ENCODE results near the gene FOLR1. TPM values are rescaled to one million over a fixed set of nuclear protein-coding genes. Genes with fewer than 3 reads are reported as not detected.

Gene FOLR1
- polyA plus RNA-seq, 1 of the 3 experiments (the other 2 are of a cell fraction): not detected

DNA sequence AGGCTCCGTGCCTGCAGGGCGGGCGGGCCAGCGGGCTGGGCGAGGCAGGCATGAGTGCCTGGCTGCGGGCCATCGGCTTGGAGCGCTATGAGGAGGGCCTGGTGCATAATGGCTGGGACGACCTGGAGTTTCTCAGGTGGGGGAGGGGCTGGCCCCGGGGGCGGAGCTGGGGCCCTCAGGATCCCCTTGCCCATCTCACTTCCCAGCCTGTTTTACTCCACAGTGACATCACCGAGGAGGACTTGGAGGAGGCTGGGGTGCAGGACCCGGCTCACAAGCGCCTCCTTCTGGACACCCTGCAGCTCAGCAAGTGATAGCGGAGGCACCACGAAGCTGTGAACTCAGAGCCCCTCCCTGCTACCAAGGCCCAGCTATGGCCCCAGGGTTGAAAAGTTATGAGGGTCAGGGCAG lies 46.1 kb downstream of the FOLR1 start:
- no peaks in the 10 kb centered on the region for H3K27me3 ChIP-seq (ENCODE audit: insufficient read depth)
- no peaks in the 10 kb centered on the region for H3K9me3 ChIP-seq
- TF ChIP-seq POLR2AphosphoS5 (IDR thresholded peaks at IDR 0.05; ENCODE audit: low read depth, low read length) (peak; percentile 25; the same call in 1 of the 2 replicates), RAD21 (IDR thresholded peaks at IDR 0.05; ENCODE audit: low read length) (peak; percentile 56), TCF12 (IDR thresholded peaks at IDR 0.05) (peak; percentile 15; the same call in 1 of the 2 replicates), ELF1 (IDR thresholded peaks at IDR 0.05) (peak; percentile 21; the same call in 1 of the 2 replicates), NFIC (IDR thresholded peaks at IDR 0.05; ENCODE audit: borderline replicate concordance) (peak; percentile 19; the same call in 1 of the 2 replicates), SIN3A (IDR thresholded peaks at IDR 0.05; ENCODE audit: borderline replicate concordance, low read depth, low read length) (peak; percentile 76; the same call in 1 of the 2 replicates), EZH2phosphoT487 (IDR thresholded peaks at IDR 0.05; ENCODE audit: borderline replicate concordance, low read depth) (no peak), NRF1 (IDR thresholded peaks at IDR 0.05; ENCODE audit: low read depth, low read length) (no peak), MEF2A (IDR thresholded peaks at IDR 0.05; ENCODE audit: borderline replicate concordance, low read depth) (no peak), SMC3 (IDR thresholded peaks at IDR 0.05; ENCODE audit: low read depth, low read length) (peak; percentile 50), FOSL2 (IDR thresholded peaks at IDR 0.05; ENCODE audit: borderline replicate concordance, low read depth) (no peak)
- TF ChIP-seq, protein P1, sequence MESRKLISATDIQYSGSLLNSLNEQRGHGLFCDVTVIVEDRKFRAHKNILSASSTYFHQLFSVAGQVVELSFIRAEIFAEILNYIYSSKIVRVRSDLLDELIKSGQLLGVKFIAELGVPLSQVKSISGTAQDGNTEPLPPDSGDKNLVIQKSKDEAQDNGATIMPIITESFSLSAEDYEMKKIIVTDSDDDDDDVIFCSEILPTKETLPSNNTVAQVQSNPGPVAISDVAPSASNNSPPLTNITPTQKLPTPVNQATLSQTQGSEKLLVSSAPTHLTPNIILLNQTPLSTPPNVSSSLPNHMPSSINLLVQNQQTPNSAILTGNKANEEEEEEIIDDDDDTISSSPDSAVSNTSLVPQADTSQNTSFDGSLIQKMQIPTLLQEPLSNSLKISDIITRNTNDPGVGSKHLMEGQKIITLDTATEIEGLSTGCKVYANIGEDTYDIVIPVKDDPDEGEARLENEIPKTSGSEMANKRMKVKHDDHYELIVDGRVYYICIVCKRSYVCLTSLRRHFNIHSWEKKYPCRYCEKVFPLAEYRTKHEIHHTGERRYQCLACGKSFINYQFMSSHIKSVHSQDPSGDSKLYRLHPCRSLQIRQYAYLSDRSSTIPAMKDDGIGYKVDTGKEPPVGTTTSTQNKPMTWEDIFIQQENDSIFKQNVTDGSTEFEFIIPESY (IDR thresholded peaks at IDR 0.05; ENCODE audit: borderline replicate concordance, low read depth): peak; percentile 15; the same call in 1 of the 2 replicates
- TF ChIP-seq, protein P2, sequence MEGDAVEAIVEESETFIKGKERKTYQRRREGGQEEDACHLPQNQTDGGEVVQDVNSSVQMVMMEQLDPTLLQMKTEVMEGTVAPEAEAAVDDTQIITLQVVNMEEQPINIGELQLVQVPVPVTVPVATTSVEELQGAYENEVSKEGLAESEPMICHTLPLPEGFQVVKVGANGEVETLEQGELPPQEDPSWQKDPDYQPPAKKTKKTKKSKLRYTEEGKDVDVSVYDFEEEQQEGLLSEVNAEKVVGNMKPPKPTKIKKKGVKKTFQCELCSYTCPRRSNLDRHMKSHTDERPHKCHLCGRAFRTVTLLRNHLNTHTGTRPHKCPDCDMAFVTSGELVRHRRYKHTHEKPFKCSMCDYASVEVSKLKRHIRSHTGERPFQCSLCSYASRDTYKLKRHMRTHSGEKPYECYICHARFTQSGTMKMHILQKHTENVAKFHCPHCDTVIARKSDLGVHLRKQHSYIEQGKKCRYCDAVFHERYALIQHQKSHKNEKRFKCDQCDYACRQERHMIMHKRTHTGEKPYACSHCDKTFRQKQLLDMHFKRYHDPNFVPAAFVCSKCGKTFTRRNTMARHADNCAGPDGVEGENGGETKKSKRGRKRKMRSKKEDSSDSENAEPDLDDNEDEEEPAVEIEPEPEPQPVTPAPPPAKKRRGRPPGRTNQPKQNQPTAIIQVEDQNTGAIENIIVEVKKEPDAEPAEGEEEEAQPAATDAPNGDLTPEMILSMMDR (IDR thresholded peaks at IDR 0.05): peak; percentile 91
- H2AFZ ChIP-seq (ENCODE audit: low read depth): no peak overlapping the region
- H3K4me3 ChIP-seq (ENCODE audit: low read depth in 2 of 2, low read length in 1 of 2): peak overlapping the region; percentile 30 to 83; a peak in 2 of 4 replicates
- H3K9ac ChIP-seq: no peak overlapping the region
- H3F3A ChIP-seq (replicated peaks; ENCODE audit: insufficient read depth): peaks cover 56% of the 10 kb centered on the region
- H3K4me1 ChIP-seq (ENCODE audit: control insufficient read depth in 1 of 2, insufficient read depth in 2 of 2, low read depth in 1 of 2, low read length in 1 of 2): peaks cover 17 to 27% of the 10 kb centered on the region in 2 experiments; a peak in 2 of 4 replicates
- ChIA-PET POLR2A (interaction anchor here (0.7 to 15.5 kb wide), 20 partner anchors 10 to 213 kb away, joined by 3 to 880 read pairs (median 11); partner anchors contain the start of genes ANAPC15, CLPB and INPPL1), CTCF (interaction anchor here (0.6 to 19.7 kb wide), 36 partner anchors 8 to 309 kb away, joined by 3 to 314 read pairs (median 5); partner anchors contain the start of genes CLPB, INPPL1 and RNF121)
- peaks cover 19% of the 10 kb centered on the region for H3K79me2 ChIP-seq (ENCODE audit: insufficient read depth)
- H4K20me1 ChIP-seq (ENCODE audit: insufficient read depth): peaks cover 11% of the 10 kb centered on the region; the same call in 1 of the 2 replicates
- no peaks in the 10 kb centered on the region for H3K9me2 ChIP-seq
- peaks cover 22 to 49% of the 10 kb centered on the region in 2 experiments for H3K36me3 ChIP-seq (replicated peaks in 1 of 2; ENCODE audit: control insufficient read depth in 1 of 2, insufficient read depth in 2 of 2, low read length in 1 of 2)
- DNase-seq: peak; percentile 87
- peak overlapping the region; percentile 75; the same call in 1 of the 2 replicates for H3K4me2 ChIP-seq
- WGBS (ENCODE audit: low lambda C conversion rate): 71% methylated on average over 4 of the region's 16 CpGs
- peak overlapping the region; percentile 64 to 90 for H3K27ac ChIP-seq (ENCODE audit: low read depth in 2 of 2, low read length in 1 of 2)
